Left forelimb (tissue), 1 donor: ENCODE measurements around the gene UNC80.

Experiments used
- DNase-seq: peaks from one replicate; pipeline ENCODE4 v3.0.0-alpha.2; 2018; ENCODE audit warnings: low spot score

Gene UNC80

DNA sequence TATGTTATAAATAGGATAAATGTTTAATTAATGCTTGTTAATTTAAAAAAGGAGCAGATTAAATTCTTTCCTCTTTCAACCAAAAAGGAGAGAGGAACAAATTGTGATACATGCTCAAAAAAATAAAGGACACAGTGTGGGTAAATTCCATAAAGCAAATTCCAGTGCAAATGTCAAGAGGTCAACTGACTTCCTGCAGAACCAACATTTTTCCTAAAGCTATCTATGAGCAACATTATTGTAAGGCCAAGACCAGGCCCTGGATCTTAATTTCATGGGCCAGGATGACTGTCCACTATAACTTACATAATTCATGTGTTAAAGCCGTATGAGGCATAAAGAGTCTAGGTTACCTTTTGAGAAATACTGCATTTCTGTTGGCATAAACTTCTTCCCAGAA, 136.9 kb downstream of the UNC80 start:
- DNase-seq, result no peak

- DNase-seq, result no peak
Measured at GRCh38 chr2:209911486-209911885, 139.9 kb downstream of the UNC80 start.

DNA sequence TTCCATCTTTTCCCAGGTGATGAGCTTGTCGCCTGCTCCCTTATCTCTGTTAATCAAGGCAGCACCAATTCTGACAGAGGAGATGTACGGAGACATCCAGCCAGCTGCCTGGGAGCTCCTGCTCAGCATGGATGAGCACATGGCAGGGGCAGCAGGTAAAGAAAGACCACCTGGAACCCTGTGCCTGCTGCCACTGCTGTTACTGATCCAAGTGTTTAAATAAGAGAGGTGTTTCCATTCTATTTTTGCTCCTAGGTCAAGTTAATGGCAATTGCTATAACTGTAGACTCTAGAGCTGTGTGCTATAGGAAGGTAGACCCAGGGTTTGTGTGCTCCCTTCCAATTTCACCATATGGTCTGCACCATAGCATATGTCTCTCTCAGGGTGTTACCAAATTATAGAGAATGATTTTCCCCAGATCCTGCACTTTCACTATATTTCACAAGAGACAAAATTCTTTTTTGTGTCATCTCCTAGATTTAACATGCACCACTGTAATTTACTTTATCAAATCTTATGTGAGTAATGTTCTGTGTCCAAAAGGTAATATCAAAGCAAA, 142.2 kb downstream of the UNC80 start:
- DNase-seq, result no peak

DNA sequence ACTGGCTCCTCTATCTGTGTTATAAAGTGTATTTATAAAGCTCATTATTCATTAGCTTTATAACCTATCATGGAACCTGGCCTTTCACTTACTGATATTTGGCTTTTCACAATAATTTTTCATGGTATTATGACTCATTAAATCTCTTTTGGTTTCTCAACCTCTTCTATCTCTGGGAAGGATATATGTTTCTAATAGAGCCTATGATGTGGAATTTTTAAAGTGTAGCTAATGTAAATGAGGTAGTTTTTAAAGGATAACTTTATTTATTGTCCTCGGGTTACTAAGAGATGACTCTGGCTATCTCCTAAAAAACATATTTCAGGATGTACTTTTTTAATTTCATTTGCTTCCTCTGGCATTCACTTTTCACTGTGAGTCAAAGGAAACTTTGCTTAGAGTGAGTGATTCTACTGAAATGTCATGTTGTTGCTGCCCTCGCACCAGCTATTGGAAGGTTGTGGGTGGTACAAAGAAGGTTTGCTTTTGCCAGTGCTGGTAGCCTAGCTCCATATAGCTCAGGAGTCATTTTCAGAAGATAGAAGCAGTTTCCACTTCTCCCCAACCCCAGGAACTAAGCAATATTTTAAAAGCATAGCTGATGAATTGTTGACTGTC, 145.6 kb downstream of the UNC80 start:
- DNase-seq, result no peak

GRCh38 chr2:209918251-209918650, 146.6 kb downstream of the UNC80 start:
- no peak for DNase-seq

DNA sequence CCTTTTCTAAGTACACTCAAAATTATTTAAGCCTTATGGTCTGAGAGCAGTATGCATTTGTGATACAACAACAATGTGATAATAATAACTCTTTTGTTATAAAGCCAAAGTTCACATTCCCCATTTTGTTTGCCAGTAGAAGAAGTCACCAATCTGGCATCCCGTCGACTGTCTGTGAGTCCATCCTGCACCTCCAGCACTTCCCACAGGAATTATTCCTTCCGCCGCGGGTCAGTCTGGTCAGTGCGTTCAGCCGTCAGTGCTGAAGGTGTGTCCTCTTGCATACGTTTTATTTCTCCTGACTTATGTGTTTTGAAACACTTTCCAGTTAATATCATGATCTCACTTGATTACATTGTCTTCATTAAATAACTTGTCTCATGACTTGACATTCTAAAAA, 150.5 kb downstream of the UNC80 start:
- no peak for DNase-seq

DNA sequence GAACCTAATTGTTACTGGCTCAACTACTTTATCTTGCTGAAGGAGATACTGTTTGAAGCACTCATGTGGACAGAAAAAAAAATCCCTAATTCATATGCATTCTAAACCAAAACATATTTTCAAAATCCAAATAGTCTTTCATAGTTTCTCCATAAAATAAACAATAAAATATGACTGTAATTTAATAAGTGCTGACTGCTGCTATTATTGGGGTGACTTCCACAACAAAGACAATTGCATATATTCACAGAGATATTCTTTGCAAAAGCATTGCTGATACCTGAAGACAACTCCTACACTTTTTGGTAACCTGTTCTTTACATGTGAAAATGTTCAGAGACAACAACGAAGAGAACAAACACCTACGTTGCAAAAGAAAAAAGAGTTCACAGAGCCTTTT, 157.7 kb downstream of the UNC80 start:
- no peak for DNase-seq

DNA sequence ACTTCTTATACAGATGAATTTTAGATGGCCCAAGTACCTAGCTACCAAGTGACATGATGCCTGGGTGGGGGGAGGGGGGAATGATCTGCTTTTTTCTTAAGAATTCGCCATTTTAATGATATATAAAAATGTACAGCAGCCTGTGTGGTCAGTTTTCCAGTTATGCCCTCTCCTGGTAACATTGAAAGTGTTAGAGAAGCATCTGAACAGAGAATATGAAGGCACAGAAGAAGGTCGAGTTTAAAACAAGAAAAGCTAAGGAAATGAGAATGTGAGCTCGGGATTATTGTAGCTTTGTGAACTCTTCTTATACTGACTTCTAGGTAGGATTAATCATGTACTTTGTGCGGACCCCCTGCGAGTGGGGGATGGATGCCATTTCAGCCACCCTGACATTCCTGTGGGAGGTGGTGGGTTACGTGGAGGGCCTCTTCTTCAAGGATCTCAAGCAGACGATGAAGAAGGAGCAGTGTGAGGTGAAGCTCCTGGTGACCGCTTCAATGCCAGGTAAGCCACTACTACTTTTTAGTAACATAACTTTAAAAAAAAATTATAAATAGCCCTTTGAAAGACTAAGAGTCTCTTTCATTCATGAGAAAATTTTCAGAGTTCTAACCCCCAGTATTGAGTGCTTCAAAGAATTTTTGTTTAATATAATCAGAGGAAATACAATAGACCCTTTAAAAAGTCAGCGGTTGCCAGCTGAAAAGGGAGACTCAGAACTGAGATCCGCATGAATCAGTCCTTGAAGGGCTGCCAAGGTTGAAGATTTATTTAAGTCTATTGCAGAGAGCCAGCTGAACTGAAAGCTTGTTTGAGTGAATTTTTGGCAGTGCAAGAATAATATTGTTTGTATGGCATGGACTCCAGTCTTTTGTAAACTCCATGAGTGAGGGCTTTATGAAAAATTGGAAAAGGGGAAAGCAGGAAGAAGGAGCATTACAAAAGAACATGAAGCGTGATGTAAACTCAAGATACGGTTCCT, 162.2 kb downstream of the UNC80 start:
- no peak for DNase-seq

DNA sequence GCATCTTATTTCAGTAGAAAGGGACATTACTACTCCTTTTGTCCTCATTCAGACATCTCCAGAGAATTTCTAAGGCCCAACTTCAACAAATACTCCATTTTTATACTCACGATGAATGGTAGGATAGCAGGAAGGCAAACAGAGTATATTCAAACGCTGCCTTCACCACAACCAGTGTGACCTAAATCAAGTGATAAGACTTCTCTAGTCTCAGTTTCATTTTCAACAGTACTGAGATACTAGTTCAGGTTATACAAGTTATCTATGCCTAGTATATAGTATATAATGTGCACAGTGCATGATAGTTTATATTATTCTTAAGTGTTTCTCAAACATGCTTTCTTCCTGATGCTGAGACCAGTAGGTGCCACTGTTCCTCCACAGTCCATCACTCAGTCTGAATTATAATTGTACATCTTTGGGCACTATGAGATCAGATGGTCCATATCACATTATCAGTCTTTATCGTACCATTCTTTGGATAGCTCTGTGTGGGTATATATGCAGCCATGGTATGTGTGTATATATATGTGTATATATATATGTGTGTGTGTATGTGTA, 164.6 kb downstream of the UNC80 start:
- no peak for DNase-seq

GRCh38 chr2:209937893-209938292, 166.3 kb downstream of the UNC80 start:
- DNase-seq, result no peak

- DNase-seq, result no peak
Measured at GRCh38 chr2:209938906-209939305, 167.3 kb downstream of the UNC80 start.

DNA sequence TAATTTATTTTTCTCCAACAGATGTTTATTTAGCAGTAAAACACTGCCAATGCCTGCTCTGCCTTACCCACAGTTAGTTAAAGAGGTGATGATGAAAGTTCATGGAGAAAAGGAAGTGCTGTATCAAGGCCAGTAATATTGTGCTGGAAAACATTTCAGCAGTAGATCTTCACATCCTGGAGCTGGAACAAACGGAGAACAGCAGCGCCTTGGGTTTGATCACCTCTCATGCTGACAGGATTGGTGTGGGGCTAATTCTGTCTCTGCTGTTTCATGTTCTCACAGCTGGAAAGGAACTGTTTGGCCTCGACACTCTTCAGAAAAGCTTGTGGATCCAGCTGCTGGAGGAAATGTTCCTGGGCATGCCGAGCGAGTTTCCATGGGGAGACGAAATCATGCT, 169.3 kb downstream of the UNC80 start:
- DNase-seq, result no peak

DNA sequence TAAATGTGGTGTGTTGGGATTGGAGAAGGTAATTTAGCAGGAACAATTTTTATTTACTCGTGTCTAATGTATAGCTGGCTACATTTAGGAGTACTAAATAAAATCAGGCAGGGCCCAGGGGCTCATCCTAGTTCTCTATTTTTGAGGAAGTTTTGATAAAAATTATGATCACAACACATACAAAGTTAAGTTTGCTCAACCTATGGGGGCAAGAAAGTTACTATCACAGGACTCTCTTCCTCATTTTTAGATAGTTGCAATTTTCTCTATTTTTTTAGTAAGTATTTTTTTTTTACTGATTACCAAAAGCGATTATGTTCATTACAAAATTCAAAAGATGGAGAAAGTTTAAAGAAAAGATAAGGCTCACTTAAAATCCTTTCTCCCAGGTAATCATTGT, 170.8 kb downstream of the UNC80 start:
- DNase-seq, result no peak

DNA sequence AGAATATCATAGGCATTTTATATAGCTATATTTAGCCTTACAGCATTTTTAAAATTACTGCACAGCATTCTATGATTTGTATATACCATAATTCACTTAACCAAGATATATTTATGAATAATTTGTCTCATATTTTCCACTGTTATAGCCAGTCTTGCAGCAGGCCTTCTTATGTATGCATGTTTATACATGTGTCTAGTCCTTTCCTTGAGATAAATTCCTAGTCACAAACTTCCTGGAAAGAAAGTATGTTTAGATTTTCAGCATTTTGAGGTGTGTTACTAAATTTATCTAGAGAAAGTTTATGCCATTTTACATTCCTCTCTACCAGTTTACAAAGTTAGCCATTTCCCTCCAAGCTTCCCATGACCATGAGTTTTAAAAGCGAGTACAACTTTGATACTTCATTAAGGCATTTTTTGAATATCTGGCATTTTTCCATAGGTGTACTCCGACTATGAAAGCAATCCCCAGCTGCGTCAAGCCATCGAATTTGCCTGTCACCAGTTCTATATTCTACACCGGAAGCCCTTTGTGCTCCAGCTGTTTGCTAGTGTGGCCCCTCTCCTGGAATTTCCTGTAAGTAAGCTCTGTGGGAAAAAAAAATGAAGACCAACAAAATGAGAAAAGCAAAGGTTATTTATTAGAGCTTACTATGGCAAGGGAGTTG, 171.4 kb downstream of the UNC80 start:
- no peak for DNase-seq

DNA sequence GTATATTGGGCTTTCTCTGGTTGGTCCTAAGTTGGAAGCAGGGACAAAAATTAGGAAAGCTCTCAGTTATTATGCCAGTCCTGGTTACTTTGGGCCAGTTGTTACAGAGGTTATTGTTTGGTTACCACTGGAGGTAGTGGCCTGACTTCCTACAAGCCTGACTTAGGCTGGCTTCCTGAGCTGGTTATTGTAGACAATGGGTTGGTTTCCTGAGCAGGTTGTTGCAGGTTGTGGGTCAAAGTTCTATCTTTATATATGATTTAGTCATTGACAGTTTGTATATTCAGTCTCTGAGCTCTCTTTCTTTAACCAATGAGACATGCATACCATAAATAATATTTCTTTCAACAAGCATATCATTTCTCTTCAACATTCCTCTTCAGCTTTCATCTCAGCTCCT, 172.1 kb downstream of the UNC80 start:
- DNase-seq, result no peak

GRCh38 chr2:209946539-209946938, 174.9 kb downstream of the UNC80 start:
- no peak for DNase-seq

DNA sequence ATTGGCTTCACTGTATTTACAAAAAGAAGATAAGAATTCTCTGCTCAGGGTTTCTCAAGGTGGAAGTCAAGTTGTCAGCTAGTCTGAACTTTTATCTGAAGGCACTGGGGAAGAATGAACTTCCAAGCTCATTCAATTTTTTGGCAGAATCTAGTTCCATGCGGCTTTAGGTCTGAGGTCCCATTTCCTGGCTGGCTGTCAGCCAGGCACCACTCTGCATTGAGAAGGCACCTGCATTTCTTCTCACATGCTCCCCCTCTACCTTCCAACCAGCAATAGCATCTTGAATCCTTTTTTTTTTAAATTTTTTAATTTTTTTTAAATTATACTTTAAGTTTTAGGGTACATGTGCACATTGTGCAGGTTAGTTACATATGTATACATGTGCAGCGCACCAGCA, 184.6 kb downstream of the UNC80 start:
- DNase-seq, result no peak

- no peak for DNase-seq
Measured at GRCh38 chr2:209958016-209958415, 186.4 kb downstream of the UNC80 start.

DNA sequence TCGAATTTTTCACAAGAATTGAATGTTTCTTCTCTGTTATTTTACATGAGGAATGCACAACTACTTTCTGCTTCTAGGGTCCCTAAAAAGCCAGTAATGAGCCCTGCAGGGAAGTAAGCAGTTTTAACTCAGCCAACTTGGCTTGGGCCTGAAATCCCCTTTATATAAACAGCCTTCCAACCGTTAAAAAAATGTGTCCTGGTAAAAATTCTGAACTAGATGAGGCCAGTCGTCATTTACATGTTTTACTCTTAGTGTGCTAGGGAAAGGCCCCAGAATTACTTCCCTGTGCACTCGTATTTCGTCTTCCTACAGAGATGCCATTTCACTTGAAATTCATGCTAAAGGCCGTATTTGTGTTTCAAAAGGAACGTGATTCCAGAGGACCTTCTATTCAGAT, 188.4 kb downstream of the UNC80 start:
- no peak for DNase-seq

DNA sequence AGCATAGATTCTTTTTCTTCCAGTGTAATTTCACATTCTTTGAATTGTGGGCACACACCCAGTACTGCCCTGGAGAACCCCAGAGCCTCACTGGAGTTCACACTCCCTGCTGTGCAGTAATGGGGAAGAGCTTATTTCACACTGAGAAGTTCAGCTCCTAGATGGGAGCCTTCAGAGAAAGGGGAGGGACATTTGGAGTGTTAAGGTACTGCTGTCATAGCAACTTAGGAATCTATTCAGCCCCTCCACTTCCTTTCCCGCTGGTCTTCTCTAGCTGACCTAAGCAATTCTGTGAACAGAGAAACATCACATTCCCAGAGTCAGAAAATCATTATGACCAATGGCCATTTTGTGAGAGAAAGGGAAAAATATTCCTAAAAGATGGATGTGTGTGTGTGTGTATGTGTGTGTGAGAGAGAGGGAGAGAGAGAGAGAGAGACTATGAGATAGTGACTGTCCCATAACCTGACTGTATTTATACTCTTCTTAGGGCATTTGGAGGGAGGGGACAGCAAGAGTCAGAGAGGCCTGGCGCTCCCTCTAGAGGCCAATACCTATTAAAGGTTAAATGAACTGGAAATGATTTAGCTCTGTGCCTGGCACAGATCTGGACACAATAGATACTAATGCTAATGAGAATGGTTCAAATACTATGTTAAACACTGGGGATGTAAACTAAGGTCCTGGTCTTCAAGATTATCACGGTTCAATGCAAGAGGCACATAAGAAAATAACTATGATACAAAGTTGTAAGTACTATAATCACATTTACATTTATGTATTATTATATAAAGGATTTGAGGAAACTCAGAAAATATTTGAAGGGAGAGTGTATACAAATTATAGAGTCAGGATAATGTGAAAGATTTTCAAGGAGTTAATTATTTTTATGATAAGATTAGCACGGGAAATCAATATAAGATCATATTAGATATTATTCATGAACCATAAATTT, 189.3 kb downstream of the UNC80 start:
- no peak for DNase-seq

DNA sequence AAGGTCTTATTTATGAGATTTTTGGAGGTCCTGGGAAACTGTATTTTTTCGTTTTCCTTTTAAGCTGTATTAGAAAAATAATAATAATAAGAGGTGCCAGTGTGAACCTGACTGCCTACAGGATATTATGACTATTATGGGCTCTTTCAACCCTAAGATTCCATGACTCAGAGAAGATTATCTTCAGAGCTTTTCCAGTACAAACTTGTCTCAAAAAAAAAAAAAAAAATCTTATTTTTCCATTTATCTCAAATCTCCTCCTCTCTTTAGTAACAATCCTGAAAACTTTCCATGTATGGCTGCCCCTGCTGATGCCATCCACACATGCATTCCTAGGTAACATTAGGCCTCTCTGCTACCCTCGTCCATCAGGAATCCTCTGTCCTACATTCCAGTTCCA, 194.1 kb downstream of the UNC80 start:
- DNase-seq, result no peak
